ENCODE measurements around the gene MMP21.

MMP21 gene

GRCh38 chr10:125765835-125766234, 9.8 kb downstream of the MMP21 start:
- no peak for TF ChIP-seq CTCF (IDR thresholded peaks at IDR 0.05; ENCODE audit: borderline replicate concordance, extremely low read depth, low read length, poor library complexity, severe bottlenecking)
- TF ChIP-seq EZH2 (IDR thresholded peaks at IDR 0.05; ENCODE audit: borderline replicate concordance, low read depth, low read length, severe bottlenecking), result no peak
- Histone ChIP-seq H3K36me3 (ENCODE audit: insufficient read depth, low read length) (peaks cover 54% of the 10 kb centered on the region), H3K9me3 (ENCODE audit: insufficient read depth, low read length, severe bottlenecking) (no peaks in the 10 kb centered on the region), H3K79me2 (ENCODE audit: insufficient read depth, low read length) (no peaks in the 10 kb centered on the region), H3K4me2 (ENCODE audit: insufficient read depth, low read length) (no peak overlapping the region), H3K9ac (ENCODE audit: low read depth, low read length) (no peak overlapping the region), H3K27ac (ENCODE audit: low read length) (no peak overlapping the region), H2AFZ (ENCODE audit: low read depth, low read length) (no peak overlapping the region), H3K4me3 (ENCODE audit: low read depth in 1 of 2, low read length in 2 of 2) (no peak overlapping the region), H3K4me1 (ENCODE audit: insufficient read depth, low read length) (no peaks in the 10 kb centered on the region), H3K27me3 (ENCODE audit: insufficient read depth, low read length, poor library complexity) (no peaks in the 10 kb centered on the region), H4K20me1 (ENCODE audit: insufficient read depth, low read length) (no peaks in the 10 kb centered on the region)
- no peak for ATAC-seq (ENCODE audit: insufficient read depth, low read depth)
- DNase-seq, result no peak

GRCh38 chr10:125762692-125763648, 12.7 kb downstream of the MMP21 start:
- H3K27me3 ChIP-seq (ENCODE audit: insufficient read depth, low read length, poor library complexity), result no peaks in the 10 kb centered on the region
- DNase-seq (no peak), ATAC-seq (ENCODE audit: insufficient read depth, low read depth) (no peak)
- no peaks in the 10 kb centered on the region for H3K9me3 ChIP-seq (ENCODE audit: insufficient read depth, low read length, severe bottlenecking)
- TF ChIP-seq CTCF (IDR thresholded peaks at IDR 0.05; ENCODE audit: borderline replicate concordance, extremely low read depth, low read length, poor library complexity, severe bottlenecking), result no peak
- TF ChIP-seq EZH2 (IDR thresholded peaks at IDR 0.05; ENCODE audit: borderline replicate concordance, low read depth, low read length, severe bottlenecking), result no peak
- H3K36me3 ChIP-seq (ENCODE audit: insufficient read depth, low read length), result peaks cover 77% of the 10 kb centered on the region
- no peak overlapping the region for H3K27ac ChIP-seq (ENCODE audit: low read length)
- no peak overlapping the region for H3K4me3 ChIP-seq (ENCODE audit: low read depth in 1 of 2, low read length in 2 of 2)
- 0 out of 2 replicates have a peak, but pooled peaks cover 8% of the 10 kb centered on the region for H4K20me1 ChIP-seq (ENCODE audit: insufficient read depth, low read length)
- no peak overlapping the region for H3K9ac ChIP-seq (ENCODE audit: low read depth, low read length)
- H3K79me2 ChIP-seq (ENCODE audit: insufficient read depth, low read length), result no peaks in the 10 kb centered on the region
- no peak overlapping the region for H2AFZ ChIP-seq (ENCODE audit: low read depth, low read length)
- H3K4me1 ChIP-seq (ENCODE audit: insufficient read depth, low read length), result no peaks in the 10 kb centered on the region
- no peak overlapping the region for H3K4me2 ChIP-seq (ENCODE audit: insufficient read depth, low read length)

- H3K27ac ChIP-seq (ENCODE audit: low read length), result no peak overlapping the region
- no peaks in the 10 kb centered on the region for H3K27me3 ChIP-seq (ENCODE audit: insufficient read depth, low read length, poor library complexity)
- no peak overlapping the region for H2AFZ ChIP-seq (ENCODE audit: low read depth, low read length)
- H3K9ac ChIP-seq (ENCODE audit: low read depth, low read length), result no peak overlapping the region
- no peak overlapping the region for H3K4me3 ChIP-seq (ENCODE audit: low read depth in 1 of 2, low read length in 2 of 2)
- peaks cover 87% of the 10 kb centered on the region for H3K36me3 ChIP-seq (ENCODE audit: insufficient read depth, low read length)
- ATAC-seq (ENCODE audit: insufficient read depth, low read depth), result no peak
- H4K20me1 ChIP-seq (ENCODE audit: insufficient read depth, low read length), result 0 out of 2 replicates have a peak, but pooled peaks cover 12% of the 10 kb centered on the region
- DNase-seq, result no peak
- no peak overlapping the region for H3K4me2 ChIP-seq (ENCODE audit: insufficient read depth, low read length)
- TF ChIP-seq EZH2 (IDR thresholded peaks at IDR 0.05; ENCODE audit: borderline replicate concordance, low read depth, low read length, severe bottlenecking) (no peak), CTCF (IDR thresholded peaks at IDR 0.05; ENCODE audit: borderline replicate concordance, extremely low read depth, low read length, poor library complexity, severe bottlenecking) (no peak)
- no peaks in the 10 kb centered on the region for H3K79me2 ChIP-seq (ENCODE audit: insufficient read depth, low read length)
- H3K9me3 ChIP-seq (ENCODE audit: insufficient read depth, low read length, severe bottlenecking), result no peaks in the 10 kb centered on the region
- no peaks in the 10 kb centered on the region for H3K4me1 ChIP-seq (ENCODE audit: insufficient read depth, low read length)
Measured at GRCh38 chr10:125761961-125762360, 13.7 kb downstream of the MMP21 start.

All from DND-41 (cell line).